K562 (cell line): ENCODE data around the gene RNF39.

Experiments used
- CEBPB ChIP-seq: fragments of 450-650 bp; IDR thresholded peaks from 2 replicates; pipeline ENCODE4 v1.6.1; 2016; ENCODE audit warnings: missing genetic modification characterization, missing compliant biosample characterization
- CTCF ChIP-seq, 3 experiments: IDR thresholded peaks in 2 of 3; conservative IDR thresholded peaks in 1 of 3; 2 replicates each; pipeline ENCODE4 v1.5.1; 2011 to 2012; ENCODE audit warnings: low read length in 3 of 3, mild to moderate bottlenecking in 3 of 3, control low read depth in 2 of 3, improper control_type of control experiment in 1 of 3, inconsistent platforms in 1 of 3, low read depth in 1 of 3, mixed read lengths in 1 of 3, moderate library complexity in 1 of 3; ENCODE audit not compliant: insufficient read depth in 2 of 3
- HDAC2 ChIP-seq: fragments of 450-650 bp; IDR thresholded peaks from 2 replicates; pipeline ENCODE4 v1.6.1; 2016; ENCODE audit warnings: mild to moderate bottlenecking
- KDM1A ChIP-seq, 2 experiments: fragments of 450-650 bp; IDR thresholded peaks; 2 replicates each; pipeline ENCODE4 v1.6.1; 2016; ENCODE audit warnings: mild to moderate bottlenecking in 2 of 2

GRCh38 chr6:30025186-30025585 is 50.4 kb downstream of the RNF39 start:
- TF ChIP-seq KDM1A (IDR thresholded peaks at IDR 0.05), result no peak
- no peak for TF ChIP-seq CTCF (IDR thresholded peaks at IDR 0.05 in 2 of 3, conservative IDR thresholded peaks at IDR 0.05 in 1 of 3; ENCODE audit: insufficient read depth in 2 of 3, low read depth in 1 of 3, low read length in 3 of 3)
- no peak for TF ChIP-seq CEBPB (tag)
- no peak for TF ChIP-seq HDAC2
